Inflammatory macrophage treated with lipopolysaccharide for 1 hour (primary cell): ENCODE results near the gene TBXT.

Experiments
- DNase-seq, 2 donors: peaks; one replicate each; pipeline ENCODE4 v3.0.0-alpha.2; 2020 to 2022

TBXT gene

GRCh38 chr6:166112580-166112979, 55.1 kb downstream of the TBXT start:
- no peak for DNase-seq

DNA sequence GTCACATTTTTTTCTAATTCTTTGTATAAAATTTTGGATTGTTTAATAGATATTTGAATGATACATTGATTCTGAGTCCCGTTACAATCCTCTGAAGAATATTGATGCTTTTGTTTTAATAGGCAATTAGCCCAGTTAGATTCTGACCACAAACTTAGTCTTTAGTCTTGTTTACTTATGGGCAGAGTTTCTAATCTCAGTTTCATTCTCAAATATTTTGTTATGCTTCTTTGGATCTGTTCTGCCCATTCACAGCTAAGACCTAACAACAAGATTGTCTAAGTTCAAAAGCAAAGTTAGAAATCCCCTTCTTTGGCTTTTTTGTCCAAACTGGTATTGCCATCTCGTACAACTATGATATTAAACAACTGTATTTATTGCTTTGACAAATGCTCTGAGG, 58.0 kb downstream of the TBXT start:
- DNase-seq: no peak
